ENCODE data around the gene NACAD.

NACAD gene

GRCh38 chr7:45082831-45083331, 5.9 kb downstream of the NACAD start:
- Histone ChIP-seq H3K79me2 (ENCODE audit: control insufficient read depth, low read length) (no peaks in the 10 kb centered on the region), H3F3A (ENCODE audit: control insufficient read depth, insufficient read depth) (no peaks in the 10 kb centered on the region), H3K9me2 (replicated peaks; ENCODE audit: control insufficient read depth, low read length) (no peaks in the 10 kb centered on the region), H4K20me1 (ENCODE audit: control insufficient read depth, insufficient read depth, low read depth, low read length) (no peaks in the 10 kb centered on the region), H3K36me3 (ENCODE audit: control insufficient read depth, low read length) (peaks cover under 1% of the 10 kb centered on the region; the same call in 1 of the 2 replicates), H3K4me3 (ENCODE audit: low read length) (no peak overlapping the region), H3K27ac (ENCODE audit: low read depth, low read length) (no peak overlapping the region), H3K27me3 (ENCODE audit: control insufficient read depth, low read length) (peaks cover 3% of the 10 kb centered on the region; the same call in 1 of the 2 replicates), H3K9me3 (ENCODE audit: control insufficient read depth, insufficient read depth, low read length) (no peaks in the 10 kb centered on the region), H3K4me2 (ENCODE audit: low read length) (no peak overlapping the region), H3K4me1 (ENCODE audit: control insufficient read depth, low read length) (no peaks in the 10 kb centered on the region)
- no peak for TF ChIP-seq EZH2phosphoT487 (IDR thresholded peaks at IDR 0.05; ENCODE audit: borderline replicate concordance, low read length)
- TF ChIP-seq, protein P1, sequence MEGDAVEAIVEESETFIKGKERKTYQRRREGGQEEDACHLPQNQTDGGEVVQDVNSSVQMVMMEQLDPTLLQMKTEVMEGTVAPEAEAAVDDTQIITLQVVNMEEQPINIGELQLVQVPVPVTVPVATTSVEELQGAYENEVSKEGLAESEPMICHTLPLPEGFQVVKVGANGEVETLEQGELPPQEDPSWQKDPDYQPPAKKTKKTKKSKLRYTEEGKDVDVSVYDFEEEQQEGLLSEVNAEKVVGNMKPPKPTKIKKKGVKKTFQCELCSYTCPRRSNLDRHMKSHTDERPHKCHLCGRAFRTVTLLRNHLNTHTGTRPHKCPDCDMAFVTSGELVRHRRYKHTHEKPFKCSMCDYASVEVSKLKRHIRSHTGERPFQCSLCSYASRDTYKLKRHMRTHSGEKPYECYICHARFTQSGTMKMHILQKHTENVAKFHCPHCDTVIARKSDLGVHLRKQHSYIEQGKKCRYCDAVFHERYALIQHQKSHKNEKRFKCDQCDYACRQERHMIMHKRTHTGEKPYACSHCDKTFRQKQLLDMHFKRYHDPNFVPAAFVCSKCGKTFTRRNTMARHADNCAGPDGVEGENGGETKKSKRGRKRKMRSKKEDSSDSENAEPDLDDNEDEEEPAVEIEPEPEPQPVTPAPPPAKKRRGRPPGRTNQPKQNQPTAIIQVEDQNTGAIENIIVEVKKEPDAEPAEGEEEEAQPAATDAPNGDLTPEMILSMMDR (IDR thresholded peaks at IDR 0.05; ENCODE audit: low read depth, low read length, poor library complexity, severe bottlenecking) = no peak

- H3K9me3 ChIP-seq (ENCODE audit: control insufficient read depth, insufficient read depth, low read length) = no peaks in the 10 kb centered on the region
- H3K4me1 ChIP-seq (ENCODE audit: control insufficient read depth, low read length) = no peaks in the 10 kb centered on the region
- H3K27ac ChIP-seq (ENCODE audit: low read depth, low read length) = no peak overlapping the region
- TF ChIP-seq, protein P1 (IDR thresholded peaks at IDR 0.05; ENCODE audit: low read depth, low read length, poor library complexity, severe bottlenecking) = no peak
- TF ChIP-seq EZH2phosphoT487 (IDR thresholded peaks at IDR 0.05; ENCODE audit: borderline replicate concordance, low read length) = no peak
- H3K79me2 ChIP-seq (ENCODE audit: control insufficient read depth, low read length) = no peaks in the 10 kb centered on the region
- no peak overlapping the region for H3K4me3 ChIP-seq (ENCODE audit: low read length)
- peaks cover 3% of the 10 kb centered on the region; the same call in 1 of the 2 replicates for H3K27me3 ChIP-seq (ENCODE audit: control insufficient read depth, low read length)
- no peak overlapping the region for H3K4me2 ChIP-seq (ENCODE audit: low read length)
- peaks cover 4% of the 10 kb centered on the region; the same call in 1 of the 2 replicates for H3K36me3 ChIP-seq (ENCODE audit: control insufficient read depth, low read length)
- H3F3A ChIP-seq (ENCODE audit: control insufficient read depth, insufficient read depth) = no peaks in the 10 kb centered on the region
- H4K20me1 ChIP-seq (ENCODE audit: control insufficient read depth, insufficient read depth, low read depth, low read length) = no peaks in the 10 kb centered on the region
- no peaks in the 10 kb centered on the region for H3K9me2 ChIP-seq (replicated peaks; ENCODE audit: control insufficient read depth, low read length)
These were observed 6.5 kb downstream of the NACAD start for GRCh38 chr7:45082031-45082830.

DNA sequence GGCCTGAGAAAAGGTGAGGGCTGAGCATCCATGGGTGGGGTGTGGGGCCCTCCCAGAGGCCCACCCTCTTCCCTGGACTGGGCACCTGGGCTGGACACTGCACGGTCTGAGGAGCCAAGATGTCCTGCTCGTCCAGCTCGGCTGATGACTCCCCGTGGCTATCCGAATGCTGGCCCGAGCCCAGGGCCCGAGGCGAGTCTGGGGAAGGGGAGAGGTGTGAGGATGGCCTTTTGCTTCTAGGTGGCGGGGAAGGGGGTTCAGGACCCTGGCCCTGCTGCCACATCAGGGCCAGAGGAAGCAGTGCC, 7.1 kb downstream of the NACAD start:
- H3K27ac ChIP-seq (ENCODE audit: low read depth, low read length) = no peak overlapping the region
- H3F3A ChIP-seq (ENCODE audit: control insufficient read depth, insufficient read depth) = no peaks in the 10 kb centered on the region
- H3K36me3 ChIP-seq (ENCODE audit: control insufficient read depth, low read length) = peaks cover 10% of the 10 kb centered on the region
- TF ChIP-seq EZH2phosphoT487 (IDR thresholded peaks at IDR 0.05; ENCODE audit: borderline replicate concordance, low read length) = no peak
- TF ChIP-seq, protein P1 (IDR thresholded peaks at IDR 0.05; ENCODE audit: low read depth, low read length, poor library complexity, severe bottlenecking) = peak; percentile 41
- H3K4me1 ChIP-seq (ENCODE audit: control insufficient read depth, low read length) = no peaks in the 10 kb centered on the region
- H3K4me2 ChIP-seq (ENCODE audit: low read length) = no peak overlapping the region
- H3K4me3 ChIP-seq (ENCODE audit: low read length) = no peak overlapping the region
- H3K27me3 ChIP-seq (ENCODE audit: control insufficient read depth, low read length) = peaks cover 2% of the 10 kb centered on the region; the same call in 1 of the 2 replicates
- no peaks in the 10 kb centered on the region for H3K9me3 ChIP-seq (ENCODE audit: control insufficient read depth, insufficient read depth, low read length)
- no peaks in the 10 kb centered on the region for H3K9me2 ChIP-seq (replicated peaks; ENCODE audit: control insufficient read depth, low read length)
- H3K79me2 ChIP-seq (ENCODE audit: control insufficient read depth, low read length) = no peaks in the 10 kb centered on the region
- H4K20me1 ChIP-seq (ENCODE audit: control insufficient read depth, insufficient read depth, low read depth, low read length) = no peaks in the 10 kb centered on the region

Data from DOHH2 (cell line).